IPS DF 4.7 (cell line): Measurements from ENCODE around the gene FBXO3.
"Not testable (repeated sequence)": the region's sequence is repeated elsewhere in the genome, so short reads cannot be mapped to it uniquely, and the experiment has no call there.

Source experiments
- DNase-seq: peaks from one replicate; pipeline ENCODE4 v3.0.0-alpha.2; 2013; ENCODE audit warnings: low spot score; ENCODE audit errors: extremely low read depth

The FBXO3 gene

DNA sequence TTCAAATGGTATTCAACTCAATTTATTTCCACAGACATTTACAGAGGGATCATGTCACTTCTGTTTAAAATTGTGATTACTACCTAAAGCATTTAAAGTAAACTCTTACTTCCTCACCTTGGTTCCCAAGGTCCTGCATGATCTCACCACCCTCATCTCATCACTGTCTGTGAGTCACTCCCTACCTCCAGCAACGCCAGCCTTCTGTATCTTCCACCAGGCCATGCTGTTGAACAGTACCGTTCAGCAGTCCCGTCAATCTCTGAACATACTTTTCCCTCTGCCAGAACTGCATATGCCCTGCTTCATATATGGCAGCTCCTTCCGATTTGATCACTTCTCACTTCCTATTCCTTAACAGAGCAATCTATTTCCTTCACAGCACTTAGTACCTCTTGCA lies 2.0 kb downstream of the FBXO3 start:
- DNase-seq = no peak

DNA sequence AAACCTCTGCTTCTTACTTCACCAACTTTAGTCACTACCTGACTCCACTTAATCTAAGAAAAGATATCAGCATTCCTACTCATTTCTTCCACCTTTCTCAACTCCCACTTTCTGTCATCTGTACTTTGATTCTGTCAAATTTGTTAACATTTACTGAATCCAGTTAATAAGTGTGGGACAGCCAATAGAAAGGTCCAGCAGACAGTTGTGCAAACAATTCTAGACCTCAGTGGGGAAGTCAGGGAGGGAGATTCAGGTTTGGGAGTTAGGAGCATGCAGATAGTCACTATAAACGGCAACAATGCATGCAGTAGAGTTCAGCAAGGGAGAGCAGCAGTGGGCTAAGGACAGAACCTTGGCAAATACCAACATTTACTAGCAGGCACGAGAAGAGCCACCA lies 4.1 kb downstream of the FBXO3 start:
- DNase-seq = no peak

DNA sequence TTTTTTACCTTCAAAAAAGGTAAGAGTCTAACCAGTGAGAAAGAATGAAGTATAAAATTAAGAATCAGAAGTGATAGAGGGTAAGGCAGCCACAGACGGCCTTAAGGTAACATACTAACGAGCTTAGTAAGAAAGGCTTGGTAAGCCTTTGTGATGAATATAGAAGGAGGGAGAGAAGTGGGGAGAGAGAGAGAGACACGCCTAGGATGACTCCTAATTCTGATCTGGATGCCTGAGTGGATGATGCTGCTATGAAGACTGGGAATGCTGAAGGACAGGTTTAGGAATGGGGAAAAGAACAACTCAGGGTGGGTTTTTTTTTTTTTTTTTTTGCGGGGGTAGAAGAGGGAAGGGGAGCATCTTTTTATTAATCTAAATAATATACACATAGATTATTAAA lies 4.8 kb downstream of the FBXO3 start:
- DNase-seq = no peak

DNA sequence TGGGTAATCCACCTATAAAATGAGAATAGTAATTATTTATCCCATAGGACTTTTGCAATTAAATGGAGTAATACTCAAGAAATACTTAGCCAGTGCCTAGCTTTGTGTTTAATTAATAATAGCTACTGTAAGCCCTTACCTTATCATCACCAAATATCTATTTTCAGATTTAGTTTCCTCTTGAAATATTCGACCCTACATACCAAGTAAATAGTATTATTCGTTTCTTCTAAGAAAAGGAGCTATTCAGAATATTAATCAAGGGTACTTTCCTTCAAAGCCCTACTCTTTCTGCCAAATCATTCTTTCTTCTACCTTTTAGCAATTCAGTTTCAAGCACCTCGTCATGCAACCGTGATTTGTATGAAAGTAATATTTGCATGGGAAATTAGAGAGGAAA lies 6.7 kb downstream of the FBXO3 start:
- no peak for DNase-seq

DNA sequence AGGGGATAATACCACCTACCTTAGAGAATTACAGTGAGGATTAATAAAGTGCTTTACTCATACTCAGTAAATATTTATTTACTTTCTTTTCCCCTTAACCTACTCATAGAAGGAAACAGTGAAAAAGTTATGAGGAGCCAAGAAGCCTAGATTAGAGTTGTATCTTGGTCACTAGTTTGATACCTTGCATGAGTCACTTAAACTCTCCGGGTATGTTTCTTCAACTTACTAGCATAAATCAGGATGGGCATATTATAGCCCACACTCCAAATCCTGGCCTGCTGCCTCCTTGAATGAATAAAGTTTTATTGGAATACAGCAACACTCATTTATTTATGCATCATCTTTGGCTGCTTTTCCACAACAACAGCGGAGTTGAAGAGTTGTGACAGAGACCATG lies 8.2 kb downstream of the FBXO3 start:
- no peak for DNase-seq

- no peak for DNase-seq
These were observed 12.8 kb downstream of the FBXO3 start for GRCh38 chr11:33761471-33761870.

- no peak for DNase-seq
These were observed 20.9 kb downstream of the FBXO3 start for GRCh38 chr11:33753304-33753967.

DNA sequence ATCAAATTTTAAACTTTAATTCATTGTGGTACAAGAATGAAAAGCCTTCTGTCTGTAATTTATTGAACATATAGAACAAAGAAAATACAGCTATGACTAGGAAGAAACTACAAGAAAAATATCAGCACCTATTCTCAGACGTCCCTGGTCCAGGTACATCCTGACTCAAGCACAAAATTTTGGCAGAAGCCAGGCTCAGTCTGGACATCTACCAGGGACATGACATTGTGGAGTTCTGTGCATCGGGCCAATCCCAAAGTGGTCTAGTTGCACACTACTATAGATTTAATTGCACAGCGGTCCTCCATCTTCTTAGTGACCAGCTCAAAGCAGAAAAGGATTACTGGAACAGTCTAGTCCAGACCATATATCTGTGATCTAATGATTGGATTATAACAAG lies 22.4 kb downstream of the FBXO3 start:
- DNase-seq = no peak

DNA sequence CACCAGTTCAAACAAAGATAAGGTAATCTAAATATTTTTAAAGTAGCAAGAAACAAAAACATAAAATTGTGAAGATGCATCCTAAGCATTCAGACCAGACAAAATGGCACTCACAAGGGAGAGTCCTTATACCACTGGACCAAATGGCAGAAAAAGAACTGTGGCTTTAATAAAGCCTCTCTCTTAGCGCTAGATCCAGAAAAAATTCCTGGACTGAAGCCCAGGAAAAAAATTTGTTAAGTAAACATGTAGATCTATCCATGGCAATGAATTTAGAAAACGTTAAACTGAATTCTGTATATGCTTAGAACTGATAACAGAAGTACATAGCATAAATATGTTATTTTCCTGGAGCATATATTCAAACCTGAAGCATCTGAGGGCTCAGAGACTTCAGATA lies 26.3 kb downstream of the FBXO3 start:
- no peak for DNase-seq

GRCh38 chr11:33743291-33743690 lies 31.0 kb downstream of the FBXO3 start:
- DNase-seq = no peak

DNA sequence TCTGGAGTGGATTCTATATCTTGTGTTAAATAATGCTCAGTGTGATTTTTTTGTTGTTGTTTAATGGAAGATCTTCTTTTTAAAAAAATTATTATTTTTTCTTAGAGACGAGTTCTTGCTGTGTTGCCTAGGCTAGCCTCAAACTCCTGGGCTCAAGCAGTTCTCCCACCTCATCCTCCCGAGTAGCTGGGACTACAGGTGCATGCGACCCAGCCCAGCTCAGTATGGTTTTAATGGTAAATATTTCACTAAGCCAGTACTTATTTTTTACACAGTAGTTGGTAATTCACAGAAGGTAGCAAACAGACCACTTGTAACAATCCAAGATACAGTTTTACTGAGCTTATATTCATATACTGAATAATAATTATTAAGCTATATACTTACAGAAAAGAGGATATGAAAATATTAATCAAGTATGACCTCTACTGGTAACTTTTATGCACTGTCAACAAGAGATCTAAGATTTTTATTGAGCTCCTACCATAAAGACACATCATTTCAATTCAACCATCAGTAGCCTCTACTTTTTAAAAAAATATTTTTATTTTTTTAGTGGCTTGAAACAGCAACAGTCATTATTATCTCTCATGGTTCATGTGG lies 32.0 kb downstream of the FBXO3 start:
- no peak for DNase-seq

DNA sequence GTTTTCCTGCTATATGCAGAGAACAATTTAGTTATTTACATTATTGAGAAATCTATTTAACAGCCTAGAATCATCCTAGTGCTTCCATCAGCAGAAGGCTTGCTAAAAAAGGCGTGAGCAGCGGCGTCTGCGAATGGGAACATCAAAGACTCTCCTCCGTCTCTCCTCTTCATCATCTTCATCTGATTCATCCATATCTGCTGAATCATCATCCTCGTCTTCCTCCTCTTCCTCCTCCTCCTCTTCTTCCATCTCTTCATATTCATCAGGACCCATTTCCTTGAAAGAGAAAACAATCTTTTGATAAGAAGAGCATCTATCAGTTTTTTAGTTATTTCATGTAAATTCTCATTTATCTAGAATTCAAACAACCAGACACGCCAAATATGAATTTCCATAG lies 32.5 kb downstream of the FBXO3 start:
- no peak for DNase-seq

GRCh38 chr11:33737362-33737821 lies 36.9 kb downstream of the FBXO3 start:
- DNase-seq = no peak

- DNase-seq = no peak
These were observed 38.0 kb downstream of the FBXO3 start, which contains the start of gene CD59 for GRCh38 chr11:33736148-33736812. CD59 (minus strand) TSS chr11:33736423; CDS start chr11:33722445, 13,978 bp downstream.

DNA sequence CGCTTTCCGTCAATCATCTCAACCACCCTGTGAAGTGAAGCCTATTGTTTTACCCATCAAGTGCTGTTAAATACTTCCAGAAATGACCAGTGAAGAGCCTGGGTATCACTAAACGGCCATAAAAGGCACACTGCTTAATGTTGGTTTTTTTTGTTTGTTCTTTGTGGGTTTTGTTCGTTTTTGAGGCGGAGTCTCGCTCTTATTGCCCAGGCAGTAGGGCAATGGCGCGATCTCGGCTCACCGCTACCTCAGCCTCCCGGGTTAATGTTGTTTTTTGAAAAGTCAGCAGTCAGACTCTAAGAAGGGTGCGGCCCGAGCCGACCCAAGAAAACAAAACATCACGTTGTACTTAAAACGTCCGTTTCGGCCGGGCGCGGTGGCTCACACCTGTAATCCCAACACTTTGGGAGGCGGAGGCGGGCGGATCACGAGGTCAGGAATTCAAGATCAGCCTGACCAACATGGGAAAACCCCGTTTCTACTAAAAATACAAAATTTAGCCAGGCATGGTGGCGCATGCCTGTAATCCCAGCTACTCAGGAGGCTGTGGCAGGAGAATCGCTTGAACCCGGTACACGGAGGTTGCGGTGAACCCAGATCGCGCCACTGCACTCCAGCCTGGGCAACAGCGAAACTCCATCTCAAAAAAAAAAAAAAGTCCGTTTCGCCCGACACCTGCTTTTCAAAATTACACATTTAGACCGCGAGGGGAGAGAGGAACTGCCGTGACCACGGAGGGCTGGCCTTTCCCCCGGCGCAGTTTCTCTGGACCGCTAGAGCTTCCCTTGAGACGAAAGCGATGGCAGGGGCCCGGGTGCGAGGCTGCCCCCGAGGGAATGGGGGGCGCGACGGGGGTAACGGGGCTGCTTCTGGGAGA lies 38.8 kb downstream of the FBXO3 start:
- DNase-seq = no peak

DNA sequence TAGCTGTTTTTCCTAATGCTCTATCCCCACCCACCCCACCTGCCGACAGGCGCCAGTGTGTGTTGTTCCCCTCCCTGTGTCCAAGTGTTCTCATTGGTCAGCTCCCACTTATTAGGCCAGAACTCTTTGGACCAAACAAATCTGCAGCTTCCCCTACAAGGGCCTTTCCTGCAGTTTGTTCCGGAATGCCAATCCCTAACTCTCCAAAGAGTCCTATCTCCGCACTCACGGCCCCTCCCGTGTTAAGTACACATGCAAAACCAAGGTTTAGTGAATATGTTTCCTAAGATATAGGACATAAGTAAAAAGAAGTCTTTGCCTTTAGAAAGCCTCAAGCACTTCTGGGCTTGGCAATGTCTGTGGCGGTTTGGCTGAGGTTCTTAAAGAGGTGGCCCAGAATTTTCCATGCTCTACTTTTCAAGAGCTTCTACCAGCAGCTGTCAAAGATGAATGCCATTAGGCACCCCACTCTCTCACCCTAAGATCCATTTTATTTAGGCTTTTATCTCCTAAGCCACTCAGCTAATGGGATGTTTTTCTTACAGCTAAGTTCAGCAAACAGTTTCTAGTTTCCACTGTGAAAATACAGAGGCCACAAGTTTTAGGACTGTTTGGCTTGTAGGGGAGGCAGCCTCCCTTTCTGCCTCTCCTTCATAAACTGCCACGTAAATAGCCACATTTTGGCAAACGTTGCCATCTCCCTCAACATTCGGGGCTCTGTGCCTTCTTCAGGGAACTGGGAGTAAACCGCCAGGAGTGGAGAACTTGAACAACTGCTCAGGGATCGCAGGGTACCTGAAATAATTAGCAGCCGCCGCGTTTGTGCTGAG lies 39.7 kb downstream of the FBXO3 start:
- DNase-seq = no peak

DNA sequence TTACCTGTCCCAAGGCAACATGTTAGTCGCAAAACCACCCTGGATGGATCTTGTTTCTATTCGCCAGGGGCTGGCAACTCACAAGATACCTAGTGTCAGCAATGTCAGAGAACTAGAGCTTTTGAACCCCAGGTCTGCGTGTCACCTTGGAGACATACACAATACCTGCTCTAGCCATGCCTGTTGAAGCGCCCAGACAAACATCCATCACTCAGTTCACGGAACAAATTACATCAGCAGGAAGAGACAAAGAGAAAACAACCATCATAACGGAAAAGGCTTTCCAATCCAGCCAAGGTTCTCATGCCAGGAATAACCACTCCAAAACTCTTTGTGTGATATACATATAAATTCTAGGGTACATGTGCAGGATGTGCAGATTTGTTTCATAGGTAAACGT lies 40.3 kb downstream of the FBXO3 start:
- DNase-seq = no peak

DNA sequence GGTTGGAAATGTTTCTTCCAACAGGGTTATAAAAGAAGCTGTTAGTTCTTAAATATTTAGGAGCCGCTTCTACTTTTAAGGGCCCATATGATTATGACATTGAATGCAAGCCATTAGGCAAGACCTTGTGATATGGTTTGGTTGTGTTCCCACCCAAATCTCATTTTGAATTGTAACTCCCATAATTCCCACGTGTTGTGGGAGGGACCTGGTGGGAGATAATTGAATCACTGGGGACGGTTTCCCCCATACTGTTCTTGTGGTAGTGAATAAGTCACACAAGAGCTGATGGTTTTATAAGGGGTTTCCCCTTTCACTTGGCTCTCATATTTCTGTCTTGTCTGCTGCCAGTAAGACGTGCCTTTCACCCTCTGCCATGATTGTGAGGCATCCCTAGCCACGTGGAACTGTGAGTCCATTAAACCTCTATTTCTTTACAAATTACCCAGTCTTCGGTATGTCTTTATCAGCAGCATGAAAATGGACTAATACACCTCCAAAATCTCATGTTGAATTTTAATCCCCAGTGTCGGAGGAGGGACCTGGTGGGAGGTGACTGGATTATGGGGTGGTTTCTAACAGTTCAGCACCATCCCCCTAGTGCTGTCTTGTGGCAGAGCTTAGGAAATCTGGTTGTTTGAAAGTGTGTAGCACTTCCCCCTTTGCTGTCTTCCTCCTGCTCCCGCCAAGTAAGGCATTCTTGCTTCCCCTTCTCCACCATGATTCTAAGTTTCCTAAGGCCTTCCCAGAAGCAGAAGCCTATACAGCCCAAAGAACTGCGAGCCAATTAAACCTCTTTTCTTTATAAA lies 42.4 kb downstream of the FBXO3 start:
- DNase-seq = no peak

GRCh38 chr11:33730716-33731115 lies 43.6 kb downstream of the FBXO3 start:
- no peak for DNase-seq

GRCh38 chr11:33729072-33729664 lies 45.2 kb downstream of the FBXO3 start:
- not testable (repeated sequence) for DNase-seq
